HCT116 (cell line): ENCODE data around the gene SMC6. TPM values are rescaled to one million over a fixed set of nuclear protein-coding genes. Genes with fewer than 3 reads are reported as not detected.

Experiments used
- ATAC-seq: fragments of 200-7000 bp; cut with Tn5 transposase; 2 replicates; pipeline ENCODE4 v1.9.1; 2020; ENCODE audit warnings: mild to moderate bottlenecking, moderate library complexity
- BruUV-seq: library from RNA; stranded (reverse); fragments of 400-500 nt; replicated peaks from 2 replicates; lab custom pipeline; 2021; lab: Mats Ljungman, UMichigan
- CTCF ChIA-PET: fragments of 300-600 bp; sonication (Branson Sonifier 250); formaldehyde crosslinking; loops from one replicate; lab custom pipeline; 2021; ENCODE audit warnings: antibody characterized with exemption; lab: Charles Lee
- POLR2A ChIA-PET: fragments of 300-600, 350-600 bp; sonication (Branson Sonifier 250); formaldehyde crosslinking; loops from one replicate; lab custom pipeline; 2021; ENCODE audit warnings: antibody characterized with exemption; lab: Charles Lee
- RAD21 ChIA-PET, 2 experiments: fragments of 300-600 bp; sonication (Branson Sonifier 250); formaldehyde crosslinking; loops; one replicate each; lab custom pipeline; 2023; ENCODE audit warnings: low total read pairs in 2 of 2; ENCODE audit not compliant: uncharacterized antibody in 2 of 2, unreplicated experiment in 2 of 2, low non-redundant PET in 1 of 2; lab: Charles Lee
- DNase-seq: peaks from one replicate; pipeline ENCODE4 v3.0.0-alpha.2; 2010; ENCODE audit warnings: low read depth, low spot score
- H2AFZ ChIP-seq: fragments of 200-600 bp; shearing (Covaris generic), sonication (generic); 2 replicates; pipeline ENCODE4 v1.6.1; 2017; ENCODE audit warnings: low read depth, mixed run types, mixed read lengths, antibody characterized with exemption, low read length; ENCODE audit not compliant: poor library complexity, severe bottlenecking
- H3K27ac ChIP-seq: 2 replicates; pipeline ENCODE4 v1.5.1; 2012; ENCODE audit warnings: low read depth, low read length
- H3K27me3 ChIP-seq: fragments of 200-600 bp; sonication (generic); 2 replicates; pipeline ENCODE4 v1.6.1; 2016; ENCODE audit warnings: mixed run types, low read length, mixed read lengths; ENCODE audit not compliant: insufficient read depth
- H3K36me3 ChIP-seq, 2 experiments: fragments of 200-500 bp in 1 of 2; fragments of 200-600 bp in 1 of 2; sonication (Bioruptor generic) in 1 of 2; sonication (generic) in 1 of 2; 2 replicates each; pipeline versions ENCODE4 v1.5.1 to v1.6.1; 2014 to 2016; ENCODE audit warnings: low read length in 2 of 2, inconsistent platforms in 1 of 2, mixed read lengths in 1 of 2, mixed run types in 1 of 2; ENCODE audit not compliant: insufficient read depth in 2 of 2, control insufficient read depth in 1 of 2
- H3K4me1 ChIP-seq, 2 experiments: fragments of 200-600 bp in 1 of 2; sonication (generic) in 1 of 2; 2 replicates each; pipeline versions ENCODE4 v1.5.1 to v1.6.1; 2012 to 2017; ENCODE audit warnings: low read length in 2 of 2, inconsistent platforms in 1 of 2, mild to moderate bottlenecking in 1 of 2, mixed read lengths in 1 of 2, mixed run types in 1 of 2, moderate library complexity in 1 of 2; ENCODE audit not compliant: insufficient read depth in 2 of 2, control insufficient read depth in 1 of 2
- H3K4me2 ChIP-seq: fragments of 200-600 bp; sonication (generic); 2 replicates; pipeline ENCODE4 v1.6.1; 2017; ENCODE audit warnings: mixed run types, low read length, mixed read lengths
- H3K4me3 ChIP-seq, 2 experiments: fragments of 200-600 bp in 1 of 2; sonication (generic) in 1 of 2; replicated peaks in 1 of 2; 2 replicates each; pipeline ENCODE4 v1.5.1; 2011 to 2016; ENCODE audit warnings: low read length in 2 of 2, control low read depth in 1 of 2, low read depth in 1 of 2, mild to moderate bottlenecking in 1 of 2, mixed read lengths in 1 of 2, mixed run types in 1 of 2
- H3K79me2 ChIP-seq: fragments of 200-600 bp; sonication (generic); 2 replicates; pipeline ENCODE4 v1.6.1; 2017; ENCODE audit warnings: mild to moderate bottlenecking, mixed run types, low read length, moderate library complexity, mixed read lengths; ENCODE audit not compliant: insufficient read depth
- H3K9ac ChIP-seq: fragments of 200-600 bp; sonication (generic); 2 replicates; pipeline ENCODE4 v1.6.1; 2016; ENCODE audit warnings: low read length, mixed read lengths
- H3K9me2 ChIP-seq: fragments of 200-600 bp; sonication (generic), shearing (Covaris generic); 2 replicates; pipeline ENCODE4 v1.6.1; 2017; ENCODE audit warnings: mixed run types, mild to moderate bottlenecking, moderate library complexity; ENCODE audit not compliant: insufficient read depth
- H3K9me3 ChIP-seq, 2 experiments: fragments of 200-500 bp in 1 of 2; fragments of 200-600 bp in 1 of 2; sonication (Bioruptor generic) in 1 of 2; sonication (generic) in 1 of 2; 2 replicates each; pipeline ENCODE4 v1.6.1; 2014 to 2017; ENCODE audit warnings: low read length in 2 of 2, mixed read lengths in 2 of 2, inconsistent platforms in 1 of 2, low read depth in 1 of 2, mild to moderate bottlenecking in 1 of 2, mixed run types in 1 of 2, moderate library complexity in 1 of 2; ENCODE audit not compliant: control insufficient read depth in 1 of 2, insufficient read depth in 1 of 2
- H4K20me1 ChIP-seq: fragments of 200-600 bp; sonication (generic), shearing (Covaris generic); 2 replicates; pipeline ENCODE4 v1.6.1; 2017; ENCODE audit warnings: mixed run types, mild to moderate bottlenecking, moderate library complexity; ENCODE audit not compliant: insufficient read depth
- CBX3 ChIP-seq: IDR thresholded peaks from 2 replicates; pipeline ENCODE4 v1.6.1; 2012; ENCODE audit warnings: low read depth
- EGR1 ChIP-seq: IDR thresholded peaks from 2 replicates; pipeline ENCODE4 v1.6.1; 2012; ENCODE audit warnings: low read depth
- ELF1 ChIP-seq: IDR thresholded peaks from 2 replicates; pipeline ENCODE4 v1.6.1; 2012; ENCODE audit warnings: low read depth, borderline replicate concordance
- JUND ChIP-seq: IDR thresholded peaks from 2 replicates; pipeline ENCODE4 v1.6.1; 2012
- POLR2A ChIP-seq: IDR thresholded peaks from 2 replicates; pipeline ENCODE4 v1.7.0; 2011; ENCODE audit warnings: borderline replicate concordance; ENCODE audit not compliant: insufficient read depth, insufficient read length; ENCODE audit errors: extremely low read depth
- POLR2AphosphoS5 ChIP-seq: IDR thresholded peaks from 2 replicates; pipeline ENCODE4 v1.6.1; 2011; ENCODE audit warnings: mild to moderate bottlenecking, low read depth, low read length, moderate library complexity
- SIN3A ChIP-seq: IDR thresholded peaks from 2 replicates; pipeline ENCODE4 v1.6.1; 2012; ENCODE audit warnings: low read depth
- SP1 ChIP-seq: IDR thresholded peaks from 2 replicates; pipeline ENCODE4 v1.6.1; 2012; ENCODE audit warnings: low read depth
- SRF ChIP-seq: IDR thresholded peaks from 2 replicates; pipeline ENCODE4 v1.6.1; 2012; ENCODE audit warnings: low read depth
- TCF7L2 ChIP-seq: IDR thresholded peaks from 2 replicates; pipeline ENCODE4 v1.7.0; 2011; ENCODE audit warnings: borderline replicate concordance, inconsistent platforms; ENCODE audit not compliant: insufficient read depth, insufficient read length; ENCODE audit errors: extremely low read depth
- YY1 ChIP-seq: IDR thresholded peaks from 2 replicates; pipeline ENCODE4 v1.6.1; 2011; ENCODE audit warnings: low read length, low read depth, moderate library complexity, mild to moderate bottlenecking; ENCODE audit not compliant: insufficient replicate concordance; ENCODE audit errors: extremely low read depth
- ZFX ChIP-seq: fragments of 450-650 bp; IDR thresholded peaks from 2 replicates; pipeline ENCODE4 v1.6.1; 2017
- ZNF274 ChIP-seq: fragments of 200-500 bp; sonication (Bioruptor generic); IDR thresholded peaks from 2 replicates; pipeline ENCODE4 v1.6.1; 2014; ENCODE audit warnings: mild to moderate bottlenecking, low read depth, low read length, inconsistent platforms
- intact Hi-C: fragments of 100-400 bp; cut with micrococcal nuclease; formaldehyde crosslinking; loops from 2 replicates; pipeline ENCODE4 v1.10.0; 2022
- total RNA-seq: library from RNA; stranded (reverse); gene quantifications from one replicate; pipeline ENCODE4 v1.2.1, GENCODE V29; 2021; ENCODE audit not compliant: unreplicated experiment
- TF ChIP-seq, protein P1 (sequence below): IDR thresholded peaks from 2 replicates; pipeline ENCODE4 v1.6.1; 2011; ENCODE audit warnings: mild to moderate bottlenecking, low read length, moderate library complexity; ENCODE audit not compliant: insufficient replicate concordance; ENCODE audit errors: extremely low read depth
- TF ChIP-seq, protein P2 (sequence below), 3 experiments: fragments of 200-600 bp in 1 of 3; sonication (generic) in 1 of 3; IDR thresholded peaks in 2 of 3; conservative IDR thresholded peaks in 1 of 3; 2 replicates each; pipeline ENCODE4 v1.5.1; 2012 to 2017; ENCODE audit warnings: low read depth in 2 of 3, low read length in 2 of 3, antibody characterized with exemption in 1 of 3, borderline replicate concordance in 1 of 3, control low read depth in 1 of 3, mild to moderate bottlenecking in 1 of 3, mixed read lengths in 1 of 3, mixed run types in 1 of 3, moderate library complexity in 1 of 3; ENCODE audit not compliant: insufficient read depth in 1 of 3
- TF ChIP-seq, protein P3 (sequence below): IDR thresholded peaks from 2 replicates; pipeline ENCODE4 v1.6.1; 2012; ENCODE audit warnings: low read depth

The SMC6 gene
- total RNA-seq, 1 experiment from 2014 or later = 26.4 TPM

DNA sequence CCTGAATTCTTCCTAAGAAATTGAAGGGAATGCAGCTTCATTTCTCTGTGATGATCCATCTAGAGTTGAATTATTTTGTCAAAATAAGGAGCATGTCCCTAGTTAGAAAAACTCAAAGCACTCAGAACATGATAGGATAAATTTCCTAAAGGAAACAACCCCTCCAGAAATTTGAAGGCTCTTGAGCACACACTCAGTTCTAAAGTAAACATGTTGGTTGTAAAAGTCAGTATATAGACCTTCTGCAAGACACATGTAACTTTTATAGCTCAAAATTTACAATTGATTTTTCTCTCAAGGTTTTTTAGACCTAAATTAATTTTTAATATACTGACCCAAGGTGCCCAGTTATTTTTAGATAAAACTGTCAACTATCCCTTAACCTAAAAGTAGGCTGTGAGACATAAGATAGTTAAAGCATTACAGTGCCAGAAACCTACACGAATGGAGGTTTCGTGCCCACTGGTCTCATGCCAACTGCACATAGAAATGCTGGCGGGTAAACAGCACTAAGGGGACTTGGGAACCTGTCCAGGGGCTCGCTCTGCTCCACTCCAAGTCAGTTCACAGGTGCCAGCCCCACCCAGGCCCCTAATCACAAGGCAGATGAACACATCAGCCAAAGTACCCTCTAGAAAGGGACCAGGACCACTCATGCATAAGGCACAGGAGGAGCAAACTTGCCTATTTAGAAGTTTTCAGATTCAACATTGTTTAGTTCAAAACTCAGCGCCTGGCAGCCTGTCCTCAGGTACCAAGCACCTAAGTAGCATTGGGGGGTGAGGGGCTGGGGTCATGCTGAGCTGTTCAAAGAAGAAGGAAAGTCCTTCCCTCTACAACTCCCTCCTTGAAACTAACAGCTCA, 106.5 kb downstream of the SMC6 start:
- no peaks in the 10 kb centered on the region for H3K9me3 ChIP-seq
- no peaks in the 10 kb centered on the region for H4K20me1 ChIP-seq
- no peak overlapping the region for H2AFZ ChIP-seq
- intact Hi-C loops = loop anchor here (2.0 kb wide), 1 partner anchor 106 kb away; the partner anchor contains the start of gene VSNL1
- DNase-seq (no peak), ATAC-seq (no peak)
- TF ChIP-seq SP1 (no peak; the same call in 1 of the 2 replicates), TCF7L2 (no peak), ZFX (no peak), POLR2A (no peak), SRF (no peak), POLR2AphosphoS5 (no peak), EGR1 (no peak), CBX3 (no peak), ELF1 (no peak), YY1 (no peak), ZNF274 (no peak), SIN3A (no peak), JUND (no peak)
- TF ChIP-seq, protein P1, sequence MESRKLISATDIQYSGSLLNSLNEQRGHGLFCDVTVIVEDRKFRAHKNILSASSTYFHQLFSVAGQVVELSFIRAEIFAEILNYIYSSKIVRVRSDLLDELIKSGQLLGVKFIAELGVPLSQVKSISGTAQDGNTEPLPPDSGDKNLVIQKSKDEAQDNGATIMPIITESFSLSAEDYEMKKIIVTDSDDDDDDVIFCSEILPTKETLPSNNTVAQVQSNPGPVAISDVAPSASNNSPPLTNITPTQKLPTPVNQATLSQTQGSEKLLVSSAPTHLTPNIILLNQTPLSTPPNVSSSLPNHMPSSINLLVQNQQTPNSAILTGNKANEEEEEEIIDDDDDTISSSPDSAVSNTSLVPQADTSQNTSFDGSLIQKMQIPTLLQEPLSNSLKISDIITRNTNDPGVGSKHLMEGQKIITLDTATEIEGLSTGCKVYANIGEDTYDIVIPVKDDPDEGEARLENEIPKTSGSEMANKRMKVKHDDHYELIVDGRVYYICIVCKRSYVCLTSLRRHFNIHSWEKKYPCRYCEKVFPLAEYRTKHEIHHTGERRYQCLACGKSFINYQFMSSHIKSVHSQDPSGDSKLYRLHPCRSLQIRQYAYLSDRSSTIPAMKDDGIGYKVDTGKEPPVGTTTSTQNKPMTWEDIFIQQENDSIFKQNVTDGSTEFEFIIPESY = no peak
- TF ChIP-seq, protein P2, sequence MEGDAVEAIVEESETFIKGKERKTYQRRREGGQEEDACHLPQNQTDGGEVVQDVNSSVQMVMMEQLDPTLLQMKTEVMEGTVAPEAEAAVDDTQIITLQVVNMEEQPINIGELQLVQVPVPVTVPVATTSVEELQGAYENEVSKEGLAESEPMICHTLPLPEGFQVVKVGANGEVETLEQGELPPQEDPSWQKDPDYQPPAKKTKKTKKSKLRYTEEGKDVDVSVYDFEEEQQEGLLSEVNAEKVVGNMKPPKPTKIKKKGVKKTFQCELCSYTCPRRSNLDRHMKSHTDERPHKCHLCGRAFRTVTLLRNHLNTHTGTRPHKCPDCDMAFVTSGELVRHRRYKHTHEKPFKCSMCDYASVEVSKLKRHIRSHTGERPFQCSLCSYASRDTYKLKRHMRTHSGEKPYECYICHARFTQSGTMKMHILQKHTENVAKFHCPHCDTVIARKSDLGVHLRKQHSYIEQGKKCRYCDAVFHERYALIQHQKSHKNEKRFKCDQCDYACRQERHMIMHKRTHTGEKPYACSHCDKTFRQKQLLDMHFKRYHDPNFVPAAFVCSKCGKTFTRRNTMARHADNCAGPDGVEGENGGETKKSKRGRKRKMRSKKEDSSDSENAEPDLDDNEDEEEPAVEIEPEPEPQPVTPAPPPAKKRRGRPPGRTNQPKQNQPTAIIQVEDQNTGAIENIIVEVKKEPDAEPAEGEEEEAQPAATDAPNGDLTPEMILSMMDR (IDR thresholded peaks at IDR 0.05 in 2 of 3, conservative IDR thresholded peaks at IDR 0.05 in 1 of 3; ENCODE audit: borderline replicate concordance in 1 of 3, insufficient read depth in 1 of 3, low read depth in 2 of 3, low read length in 2 of 3) = no peak
- TF ChIP-seq, protein P3, sequence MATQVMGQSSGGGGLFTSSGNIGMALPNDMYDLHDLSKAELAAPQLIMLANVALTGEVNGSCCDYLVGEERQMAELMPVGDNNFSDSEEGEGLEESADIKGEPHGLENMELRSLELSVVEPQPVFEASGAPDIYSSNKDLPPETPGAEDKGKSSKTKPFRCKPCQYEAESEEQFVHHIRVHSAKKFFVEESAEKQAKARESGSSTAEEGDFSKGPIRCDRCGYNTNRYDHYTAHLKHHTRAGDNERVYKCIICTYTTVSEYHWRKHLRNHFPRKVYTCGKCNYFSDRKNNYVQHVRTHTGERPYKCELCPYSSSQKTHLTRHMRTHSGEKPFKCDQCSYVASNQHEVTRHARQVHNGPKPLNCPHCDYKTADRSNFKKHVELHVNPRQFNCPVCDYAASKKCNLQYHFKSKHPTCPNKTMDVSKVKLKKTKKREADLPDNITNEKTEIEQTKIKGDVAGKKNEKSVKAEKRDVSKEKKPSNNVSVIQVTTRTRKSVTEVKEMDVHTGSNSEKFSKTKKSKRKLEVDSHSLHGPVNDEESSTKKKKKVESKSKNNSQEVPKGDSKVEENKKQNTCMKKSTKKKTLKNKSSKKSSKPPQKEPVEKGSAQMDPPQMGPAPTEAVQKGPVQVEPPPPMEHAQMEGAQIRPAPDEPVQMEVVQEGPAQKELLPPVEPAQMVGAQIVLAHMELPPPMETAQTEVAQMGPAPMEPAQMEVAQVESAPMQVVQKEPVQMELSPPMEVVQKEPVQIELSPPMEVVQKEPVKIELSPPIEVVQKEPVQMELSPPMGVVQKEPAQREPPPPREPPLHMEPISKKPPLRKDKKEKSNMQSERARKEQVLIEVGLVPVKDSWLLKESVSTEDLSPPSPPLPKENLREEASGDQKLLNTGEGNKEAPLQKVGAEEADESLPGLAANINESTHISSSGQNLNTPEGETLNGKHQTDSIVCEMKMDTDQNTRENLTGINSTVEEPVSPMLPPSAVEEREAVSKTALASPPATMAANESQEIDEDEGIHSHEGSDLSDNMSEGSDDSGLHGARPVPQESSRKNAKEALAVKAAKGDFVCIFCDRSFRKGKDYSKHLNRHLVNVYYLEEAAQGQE = no peak
- ChIA-PET RAD21 (interaction anchor here in 1 of 2 experiments (0.9 kb wide), 1 partner anchor 24 kb away, joined by 4 read pairs; no protein-coding TSS in a partner anchor), POLR2A (no interaction called here), CTCF (interaction anchor here (1.4 to 4.6 kb wide), 2 partner anchors 12 to 24 kb away, joined by 4 to 41 read pairs; no protein-coding TSS in a partner anchor)
- no peaks in the 10 kb centered on the region for H3K9me2 ChIP-seq
- BruUV-seq = no TSS peak
- peaks cover 6 to 39% of the 10 kb centered on the region in 2 experiments for H3K4me1 ChIP-seq
- H3K27ac ChIP-seq = no peak overlapping the region
- H3K36me3 ChIP-seq = no peaks in the 10 kb centered on the region
- no peaks in the 10 kb centered on the region for H3K27me3 ChIP-seq
- H3K9ac ChIP-seq = no peak overlapping the region
- H3K79me2 ChIP-seq = no peaks in the 10 kb centered on the region
- no peak overlapping the region for H3K4me3 ChIP-seq
- H3K4me2 ChIP-seq = no peak overlapping the region
